ACC112 (cell line): Measurements from ENCODE around the gene BMERB1.

Experiments used
- H2AFZ ChIP-seq: fragments of 200-600 bp; sonication (generic); one replicate; pipeline ENCODE4 v1.6.0; 2017; ENCODE audit warnings: antibody characterized with exemption, low read length; ENCODE audit not compliant: unreplicated experiment
- H3K27ac ChIP-seq: fragments of 200-600 bp; sonication (generic); 2 replicates; pipeline ENCODE4 v1.5.1; 2014; ENCODE audit warnings: low read depth, mild to moderate bottlenecking, antibody characterized with exemption, low read length, moderate library complexity
- H3K27me3 ChIP-seq: fragments of 200-600 bp; sonication (generic); 2 replicates; pipeline ENCODE4 v1.6.1; 2014; ENCODE audit warnings: mild to moderate bottlenecking, antibody characterized with exemption, low read length, moderate library complexity, mixed read lengths; ENCODE audit not compliant: insufficient read depth
- H3K36me3 ChIP-seq: fragments of 200-600 bp; sonication (generic); 2 replicates; pipeline ENCODE4 v1.6.1; 2016; ENCODE audit warnings: mild to moderate bottlenecking, antibody characterized with exemption, low read length, moderate library complexity, mixed read lengths; ENCODE audit not compliant: insufficient read depth
- H3K4me1 ChIP-seq: fragments of 200-600 bp; sonication (generic); one replicate; pipeline ENCODE4 v1.6.1; 2016; ENCODE audit warnings: low read length, mixed read lengths; ENCODE audit not compliant: insufficient read depth, unreplicated experiment, control insufficient read depth
- H3K4me3 ChIP-seq: fragments of 200-600 bp; sonication (generic); 2 replicates; pipeline ENCODE4 v1.5.1; 2014; ENCODE audit warnings: mild to moderate bottlenecking, low read depth, low read length
- H3K79me2 ChIP-seq: fragments of 200-600 bp; sonication (generic); one replicate; pipeline ENCODE4 v1.6.0; 2016; ENCODE audit warnings: low read length; ENCODE audit not compliant: control insufficient read depth, unreplicated experiment, insufficient read depth

Gene BMERB1

GRCh38 chr16:15611610-15612009 lies 177.2 kb downstream of the BMERB1 start:
- Histone ChIP-seq H3K4me1 (peaks cover 9% of the 10 kb centered on the region), H3K79me2 (no peaks in the 10 kb centered on the region), H3K36me3 (peaks cover 33% of the 10 kb centered on the region), H2AFZ (no peak overlapping the region), H3K27ac (no peak overlapping the region), H3K4me3 (no peak overlapping the region), H3K27me3 (no peaks in the 10 kb centered on the region)

GRCh38 chr16:15613676-15614075 lies 179.3 kb downstream of the BMERB1 start:
- H3K27ac ChIP-seq: no peak overlapping the region
- no peaks in the 10 kb centered on the region for H3K79me2 ChIP-seq
- H2AFZ ChIP-seq: no peak overlapping the region
- no peaks in the 10 kb centered on the region for H3K27me3 ChIP-seq
- peaks cover 41% of the 10 kb centered on the region for H3K36me3 ChIP-seq
- no peak overlapping the region for H3K4me3 ChIP-seq
- peaks cover 5% of the 10 kb centered on the region for H3K4me1 ChIP-seq

- no peak overlapping the region for H3K4me3 ChIP-seq
- H3K4me1 ChIP-seq: peaks cover 16% of the 10 kb centered on the region
- H3K36me3 ChIP-seq: peaks cover 36% of the 10 kb centered on the region
- no peaks in the 10 kb centered on the region for H3K27me3 ChIP-seq
- H3K79me2 ChIP-seq: no peaks in the 10 kb centered on the region
- H2AFZ ChIP-seq: no peak overlapping the region
- no peak overlapping the region for H3K27ac ChIP-seq
Measured at GRCh38 chr16:15616012-15616411, 181.6 kb downstream of the BMERB1 start.

GRCh38 chr16:15616475-15617165 lies 182.2 kb downstream of the BMERB1 start:
- H3K27me3 ChIP-seq: no peaks in the 10 kb centered on the region
- peaks cover 16% of the 10 kb centered on the region for H3K4me1 ChIP-seq
- no peak overlapping the region for H2AFZ ChIP-seq
- no peak overlapping the region for H3K4me3 ChIP-seq
- H3K36me3 ChIP-seq: peaks cover 32% of the 10 kb centered on the region
- H3K27ac ChIP-seq: no peak overlapping the region
- no peaks in the 10 kb centered on the region for H3K79me2 ChIP-seq

- Histone ChIP-seq H3K4me1 (peaks cover 16% of the 10 kb centered on the region), H3K27ac (peak overlapping the region; percentile 18; the same call in 1 of the 2 replicates), H3K27me3 (no peaks in the 10 kb centered on the region), H3K4me3 (no peak overlapping the region), H2AFZ (no peak overlapping the region), H3K36me3 (peaks cover 29% of the 10 kb centered on the region), H3K79me2 (no peaks in the 10 kb centered on the region)
Measured at GRCh38 chr16:15617901-15618300, 183.5 kb downstream of the BMERB1 start.

- Histone ChIP-seq H3K27ac (peak overlapping the region; percentile 33), H3K4me3 (no peak overlapping the region), H3K4me1 (peaks cover 16% of the 10 kb centered on the region), H3K79me2 (no peaks in the 10 kb centered on the region), H3K27me3 (no peaks in the 10 kb centered on the region), H3K36me3 (peaks cover 30% of the 10 kb centered on the region), H2AFZ (no peak overlapping the region)
Measured at GRCh38 chr16:15618392-15618791, 184.0 kb downstream of the BMERB1 start.

- Histone ChIP-seq H3K27me3 (no peaks in the 10 kb centered on the region), H3K79me2 (no peaks in the 10 kb centered on the region), H3K36me3 (peaks cover 34% of the 10 kb centered on the region), H3K4me3 (no peak overlapping the region), H3K27ac (no peak overlapping the region), H2AFZ (no peak overlapping the region), H3K4me1 (peaks cover 16% of the 10 kb centered on the region)
Measured at GRCh38 chr16:15620611-15621195, 186.3 kb downstream of the BMERB1 start.

GRCh38 chr16:15621456-15621855 lies 187.1 kb downstream of the BMERB1 start:
- no peak overlapping the region for H2AFZ ChIP-seq
- H3K27me3 ChIP-seq: no peaks in the 10 kb centered on the region
- H3K27ac ChIP-seq: no peak overlapping the region
- H3K79me2 ChIP-seq: no peaks in the 10 kb centered on the region
- peaks cover 16% of the 10 kb centered on the region for H3K4me1 ChIP-seq
- no peak overlapping the region for H3K4me3 ChIP-seq
- H3K36me3 ChIP-seq: peaks cover 30% of the 10 kb centered on the region

GRCh38 chr16:15621889-15622288 lies 187.5 kb downstream of the BMERB1 start:
- no peak overlapping the region for H2AFZ ChIP-seq
- no peaks in the 10 kb centered on the region for H3K79me2 ChIP-seq
- H3K4me3 ChIP-seq: no peak overlapping the region
- no peak overlapping the region for H3K27ac ChIP-seq
- H3K4me1 ChIP-seq: peaks cover 16% of the 10 kb centered on the region
- H3K27me3 ChIP-seq: no peaks in the 10 kb centered on the region
- peaks cover 27% of the 10 kb centered on the region for H3K36me3 ChIP-seq

- H3K36me3 ChIP-seq: peaks cover 41% of the 10 kb centered on the region
- no peaks in the 10 kb centered on the region for H3K79me2 ChIP-seq
- no peak overlapping the region for H3K4me3 ChIP-seq
- no peak overlapping the region for H3K27ac ChIP-seq
- H2AFZ ChIP-seq: no peak overlapping the region
- no peaks in the 10 kb centered on the region for H3K27me3 ChIP-seq
- no peaks in the 10 kb centered on the region for H3K4me1 ChIP-seq
Measured at GRCh38 chr16:15631730-15632409, 197.5 kb downstream of the BMERB1 start.

GRCh38 chr16:15635926-15636325 lies 201.5 kb downstream of the BMERB1 start:
- H3K4me1 ChIP-seq: no peaks in the 10 kb centered on the region
- no peak overlapping the region for H2AFZ ChIP-seq
- no peak overlapping the region for H3K27ac ChIP-seq
- H3K4me3 ChIP-seq: no peak overlapping the region
- peaks cover 44% of the 10 kb centered on the region for H3K36me3 ChIP-seq
- peaks cover 13% of the 10 kb centered on the region for H3K79me2 ChIP-seq
- H3K27me3 ChIP-seq: no peaks in the 10 kb centered on the region
